Upper lobe of left lung (tissue), 4 donors: ENCODE results near the gene ACTL6B.

Experiments
- CTCF ChIP-seq, 6 experiments: fragments of 450-650 bp in 4 of 6; fragments of 200-600 bp in 2 of 6; sonication (generic) in 2 of 6; IDR thresholded peaks; one replicate each; pipeline ENCODE4 v1.5.1; 2016 to 2019; ENCODE audit warnings: antibody characterized with exemption in 6 of 6
- EP300 ChIP-seq, 4 donors: sonication (generic); formaldehyde crosslinking; IDR thresholded peaks; one replicate each; pipeline ENCODE4 v1.5.1; 2017; ENCODE audit warnings: antibody characterized with exemption in 4 of 4, control low read depth in 2 of 4
- POLR2A ChIP-seq, 4 donors: fragments of 450-650 bp; IDR thresholded peaks; one replicate each; pipeline ENCODE4 v1.5.1; 2016 to 2017; ENCODE audit warnings: antibody characterized with exemption in 4 of 4, mild to moderate bottlenecking in 2 of 4
- POLR2AphosphoS5 ChIP-seq, 2 donors: sonication (generic); formaldehyde crosslinking; IDR thresholded peaks; one replicate each; pipeline ENCODE4 v1.5.1; 2017; ENCODE audit warnings: antibody characterized with exemption in 2 of 2

- TF ChIP-seq POLR2A (IDR thresholded peaks at IDR 0.05) = no peak
- no peak for TF ChIP-seq CTCF (IDR thresholded peaks at IDR 0.05)
- no peak for TF ChIP-seq EP300 (IDR thresholded peaks at IDR 0.05)
- TF ChIP-seq POLR2AphosphoS5 (IDR thresholded peaks at IDR 0.05) = no peak
Observed at GRCh38 chr7:100673942-100674410, 17.7 kb upstream of the ACTL6B start.
